ENCODE results near the gene SGCD.

SGCD gene

GRCh38 chr5:156393980-156394379 lies 67.0 kb downstream of the SGCD start:
- TF ChIP-seq SIN3A (IDR thresholded peaks at IDR 0.05; ENCODE audit: borderline replicate concordance, insufficient read depth, low read length) = peak; percentile 63; the same call in 1 of the 2 replicates
- no peak for TF ChIP-seq FOXP2 (optimal IDR thresholded peaks at IDR 0.05; ENCODE audit: borderline replicate concordance, extremely low read depth, extremely low read length, insufficient read depth)

DNA sequence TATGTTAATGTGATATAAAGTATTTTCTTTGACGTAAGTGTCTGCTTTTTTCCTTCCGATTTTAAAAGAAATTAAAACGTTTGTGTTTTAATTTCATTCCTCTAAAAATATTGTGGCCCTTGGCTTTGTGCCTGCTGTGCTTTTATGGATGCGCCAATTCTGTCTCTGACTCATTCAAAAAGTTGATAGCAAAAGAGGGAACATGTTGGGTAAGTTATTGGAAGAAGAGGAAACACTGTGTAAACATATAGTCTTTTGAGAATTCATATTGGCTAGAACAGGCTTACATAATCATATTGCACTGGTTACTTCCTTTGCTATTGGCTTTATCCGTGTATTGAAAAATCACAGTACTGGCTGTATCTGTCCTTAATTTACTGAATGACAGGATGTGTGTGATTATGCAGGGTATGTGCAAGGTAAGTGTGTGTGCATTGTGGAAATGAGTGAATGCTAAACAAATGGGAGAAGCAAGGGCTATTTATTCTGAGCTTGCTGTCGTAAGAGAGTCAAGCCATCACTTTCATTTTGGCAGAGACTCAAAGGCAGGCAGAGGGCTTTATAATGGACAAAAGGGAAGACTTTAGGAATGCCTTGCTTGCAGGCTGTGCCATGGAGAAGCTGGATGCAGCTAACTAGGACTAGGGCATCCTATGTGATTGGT lies 67.8 kb downstream of the SGCD start:
- TF ChIP-seq FOXP2 (optimal IDR thresholded peaks at IDR 0.05; ENCODE audit: borderline replicate concordance, extremely low read depth, extremely low read length, insufficient read depth) (no peak), SIN3A (IDR thresholded peaks at IDR 0.05; ENCODE audit: borderline replicate concordance, insufficient read depth, low read length) (0 out of 2 replicates have a peak, but pooled peaks have one; percentile 21)

- TF ChIP-seq TAF1 (IDR thresholded peaks at IDR 0.05; ENCODE audit: borderline replicate concordance, insufficient read depth, low read length) (no peak), POLR2AphosphoS5 (IDR thresholded peaks at IDR 0.05; ENCODE audit: low read depth, low read length) (0 out of 2 replicates have a peak, but pooled peaks have one; percentile 36)
Observed at GRCh38 chr5:156395306-156395675, 68.3 kb downstream of the SGCD start.

DNA sequence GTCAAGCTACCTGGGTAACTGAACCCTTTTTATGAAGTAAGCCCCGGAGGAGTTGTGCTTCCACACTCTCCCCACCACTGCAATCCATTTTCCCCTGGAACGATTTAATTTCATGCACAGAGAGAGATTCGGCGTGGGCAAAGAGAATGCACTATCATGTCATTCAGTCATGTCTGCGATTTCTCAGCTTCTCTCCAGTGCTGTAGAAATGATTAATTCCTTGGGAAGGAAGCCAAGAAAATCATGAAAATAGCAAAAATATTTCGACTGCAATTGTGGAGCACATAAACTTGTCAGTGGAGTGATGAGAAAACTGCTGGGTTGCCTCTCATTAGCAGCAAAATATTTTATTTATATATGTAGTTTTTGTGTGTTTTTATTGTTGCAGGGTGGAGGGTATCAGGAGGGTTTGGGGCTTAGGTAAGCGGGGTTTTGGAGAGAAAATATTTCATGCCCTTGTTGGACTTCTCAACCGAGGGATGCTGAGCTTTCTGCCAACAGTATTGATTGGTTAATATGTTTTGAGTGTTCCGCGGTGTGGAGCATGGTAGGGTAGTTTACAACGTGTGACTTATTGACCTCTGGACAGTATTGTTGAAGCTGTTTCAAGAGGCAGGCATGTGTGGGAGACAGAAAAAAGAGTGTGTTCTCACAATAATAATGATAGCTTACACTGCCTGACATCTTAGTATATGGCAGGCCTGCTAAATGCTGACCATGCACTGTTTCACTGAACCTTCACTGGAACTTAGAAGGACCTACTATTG lies 69.3 kb downstream of the SGCD start:
- no peak for TF ChIP-seq TAF1 (IDR thresholded peaks at IDR 0.05; ENCODE audit: borderline replicate concordance, insufficient read depth, low read length)
- TF ChIP-seq FOXP2 (optimal IDR thresholded peaks at IDR 0.05; ENCODE audit: borderline replicate concordance, extremely low read depth, extremely low read length, insufficient read depth) = no peak
- no peak for TF ChIP-seq REST (IDR thresholded peaks at IDR 0.05; ENCODE audit: insufficient read depth in 1 of 2, low read depth in 2 of 2, low read length in 2 of 2)
- no peak for TF ChIP-seq POLR2AphosphoS5 (IDR thresholded peaks at IDR 0.05; ENCODE audit: low read depth, low read length)

- TF ChIP-seq FOXP2 (optimal IDR thresholded peaks at IDR 0.05; ENCODE audit: borderline replicate concordance, extremely low read depth, extremely low read length, insufficient read depth) (no peak), REST (IDR thresholded peaks at IDR 0.05; ENCODE audit: insufficient read depth in 1 of 2, low read depth in 2 of 2, low read length in 2 of 2) (no peak), TAF1 (IDR thresholded peaks at IDR 0.05; ENCODE audit: borderline replicate concordance, insufficient read depth, low read length) (no peak), SIN3A (IDR thresholded peaks at IDR 0.05; ENCODE audit: borderline replicate concordance, insufficient read depth, low read length) (no peak), POLR2AphosphoS5 (IDR thresholded peaks at IDR 0.05; ENCODE audit: low read depth, low read length) (no peak)
Observed at GRCh38 chr5:156396830-156397081, 69.8 kb downstream of the SGCD start.

DNA sequence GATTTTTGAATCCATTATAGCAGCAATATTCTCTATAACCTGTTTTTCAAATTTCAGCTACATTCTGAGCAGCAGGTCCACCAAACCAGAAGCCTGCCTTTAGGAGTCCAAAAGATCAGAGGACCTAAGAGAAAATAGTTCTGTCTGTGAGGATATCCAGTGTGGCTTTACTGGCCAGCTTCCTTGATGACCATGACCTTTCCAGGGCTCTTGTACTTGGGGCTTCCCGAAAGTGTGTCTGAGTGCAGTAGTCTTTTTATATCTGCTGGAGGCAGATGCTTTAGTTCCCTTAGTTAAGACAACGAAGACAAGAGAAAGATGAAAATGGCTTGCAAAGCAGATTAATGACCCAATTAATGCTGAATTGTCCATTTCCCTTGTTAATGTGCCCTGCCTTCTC lies 72.4 kb downstream of the SGCD start:
- TF ChIP-seq REST (IDR thresholded peaks at IDR 0.05; ENCODE audit: insufficient read depth in 1 of 2, low read depth in 2 of 2, low read length in 2 of 2) (no peak), SIN3A (IDR thresholded peaks at IDR 0.05; ENCODE audit: borderline replicate concordance, insufficient read depth, low read length) (no peak), POLR2AphosphoS5 (IDR thresholded peaks at IDR 0.05; ENCODE audit: low read depth, low read length) (no peak)
